GM18517 (cell line): ENCODE results near the gene SLCO4A1.

ENCODE experiments used
- ATAC-seq: cut with Tn5 transposase; IDR thresholded peaks from one replicate; pipeline ENCODE4 v1.9.1; 2021; ENCODE audit warnings: mild to moderate bottlenecking, moderate library complexity; ENCODE audit not compliant: unreplicated experiment

Gene SLCO4A1

GRCh38 chr20:62642051-62642665 is at the start of gene SLCO4A1:
TSS of gene SLCO4A1 (plus strand) at chr20:62642503. CDS start at chr20:62656455, 13,952 bp downstream.
- peak; percentile 64 for ATAC-seq

- ATAC-seq, result no peak
Measured at GRCh38 chr20:62592506-62593177, 49.7 kb upstream of the SLCO4A1 start.

GRCh38 chr20:62593616-62594015 is 48.7 kb upstream of the SLCO4A1 start:
- no peak for ATAC-seq

- no peak for ATAC-seq
Measured at GRCh38 chr20:62595069-62595468, 47.2 kb upstream of the SLCO4A1 start.

GRCh38 chr20:62595491-62595890 is 46.8 kb upstream of the SLCO4A1 start:
- ATAC-seq, result no peak

- ATAC-seq, result no peak
Measured at GRCh38 chr20:62596486-62596885, 45.8 kb upstream of the SLCO4A1 start.

GRCh38 chr20:62596921-62597320 is 45.4 kb upstream of the SLCO4A1 start:
- ATAC-seq, result no peak

GRCh38 chr20:62597416-62598115 is 44.7 kb upstream of the SLCO4A1 start:
- ATAC-seq, result no peak

- no peak for ATAC-seq
Measured at GRCh38 chr20:62598761-62599194, 43.5 kb upstream of the SLCO4A1 start.

GRCh38 chr20:62599216-62600110 is 42.8 kb upstream of the SLCO4A1 start:
- no peak for ATAC-seq

- no peak for ATAC-seq
Measured at GRCh38 chr20:62601172-62601571, 41.1 kb upstream of the SLCO4A1 start.

- no peak for ATAC-seq
Measured at GRCh38 chr20:62601714-62602113, 40.6 kb upstream of the SLCO4A1 start.

- no peak for ATAC-seq
Measured at GRCh38 chr20:62602550-62602949, 39.8 kb upstream of the SLCO4A1 start.

GRCh38 chr20:62603021-62603906 is 39.0 kb upstream of the SLCO4A1 start:
- no peak for ATAC-seq

- no peak for ATAC-seq
Measured at GRCh38 chr20:62603907-62604785, 38.2 kb upstream of the SLCO4A1 start.

GRCh38 chr20:62604796-62605195 is 37.5 kb upstream of the SLCO4A1 start:
- ATAC-seq, result no peak

- ATAC-seq, result no peak
Measured at GRCh38 chr20:62605236-62605943, 36.9 kb upstream of the SLCO4A1 start.

- no peak for ATAC-seq
Measured at GRCh38 chr20:62606016-62606415, 36.3 kb upstream of the SLCO4A1 start.
